Caco-2 (cell line): ENCODE measurements around the gene GINS1. TPM values are rescaled to one million over a fixed set of nuclear protein-coding genes. Genes with fewer than 3 reads are reported as not detected.

Experiments used
- BruUV-seq: library from RNA; stranded (reverse); fragments of 400-500 nt; replicated peaks from 2 replicates; lab custom pipeline; 2021; lab: Mats Ljungman, UMichigan
- CTCF ChIA-PET: fragments of 300-600 bp; sonication (Branson Sonifier 250); formaldehyde crosslinking; loops from one replicate; lab custom pipeline; 2022; ENCODE audit warnings: antibody characterized with exemption; lab: Charles Lee
- POLR2A ChIA-PET: fragments of 300-600 bp; sonication (Branson Sonifier 250); formaldehyde crosslinking; loops from one replicate; lab custom pipeline; 2022; ENCODE audit warnings: antibody characterized with exemption; lab: Charles Lee
- DNase-seq, 2 experiments: peaks; one replicate each; pipeline versions ENCODE4 v3.0.0 to v3.0.0-alpha.2; 2020 to 2022
- H3K27me3 ChIP-seq: replicated peaks from 2 replicates; pipeline ENCODE4 v1.6.0; 2011; ENCODE audit warnings: low read length; ENCODE audit not compliant: control insufficient read depth, insufficient read depth
- H3K36me3 ChIP-seq: 2 replicates; pipeline ENCODE4 v1.5.1; 2011; ENCODE audit warnings: low read length; ENCODE audit not compliant: control insufficient read depth, insufficient read depth
- H3K4me1 ChIP-seq: fragments of 250-450 bp; sonication (Bioruptor Pico); 2 replicates; pipeline ENCODE4 v1.5.1; 2020; ENCODE audit warnings: mild to moderate bottlenecking
- H3K4me3 ChIP-seq: 2 replicates; pipeline ENCODE4 v1.5.1; 2011; ENCODE audit warnings: low read depth, mild to moderate bottlenecking, control low read depth, low read length
- H3K9me3 ChIP-seq: fragments of 250-450 bp; sonication (Bioruptor Pico); 2 replicates; pipeline ENCODE4 v1.5.1; 2020; ENCODE audit warnings: mild to moderate bottlenecking, moderate library complexity
- H3K27ac Mint-ChIP-seq: one replicate; pipeline ENCODE4 v1.8.0; 2022; ENCODE audit warnings: mixed read lengths; ENCODE audit not compliant: unreplicated experiment
- H3K27me3 Mint-ChIP-seq: one replicate; pipeline ENCODE4 v1.8.0; 2022; ENCODE audit warnings: mixed read lengths; ENCODE audit not compliant: insufficient read depth, unreplicated experiment
- H3K36me3 Mint-ChIP-seq: one replicate; pipeline ENCODE4 v1.8.0; 2022; ENCODE audit warnings: mild to moderate bottlenecking, mixed read lengths; ENCODE audit not compliant: insufficient read depth, unreplicated experiment
- H3K4me1 Mint-ChIP-seq: one replicate; pipeline ENCODE4 v1.8.0; 2022; ENCODE audit warnings: low read depth, mixed read lengths; ENCODE audit not compliant: unreplicated experiment
- H3K4me3 Mint-ChIP-seq: one replicate; pipeline ENCODE4 v1.8.0; 2022; ENCODE audit warnings: mild to moderate bottlenecking, moderate library complexity, mixed read lengths; ENCODE audit not compliant: unreplicated experiment
- H3K9me3 Mint-ChIP-seq: one replicate; pipeline ENCODE4 v1.8.0; 2022; ENCODE audit warnings: mixed read lengths; ENCODE audit not compliant: unreplicated experiment
- CTCF ChIP-seq, 2 experiments: fragments of 200-600 bp in 1 of 2; IDR thresholded peaks; 1 replicate in 1 of 2; 2 replicates in 1 of 2; pipeline versions ENCODE4 v1.5.1 to v1.8.0; 2011 to 2022; ENCODE audit warnings: antibody characterized with exemption in 1 of 2, control low read depth in 1 of 2, inconsistent platforms in 1 of 2, low read depth in 1 of 2, low read length in 1 of 2, mild to moderate bottlenecking in 1 of 2, moderate library complexity in 1 of 2; ENCODE audit not compliant: insufficient read depth in 1 of 2, severe bottlenecking in 1 of 2, unreplicated experiment in 1 of 2
- intact Hi-C: fragments of 100-400 bp; cut with micrococcal nuclease; formaldehyde crosslinking; loops from one replicate; pipeline ENCODE4 v1.10.0; 2022; ENCODE audit not compliant: unreplicated experiment
- total RNA-seq: library from RNA; stranded (reverse); gene quantifications from 2 replicates; pipeline ENCODE4 v1.2.3, GENCODE V29; 2022

Gene GINS1
- total RNA-seq, 1 experiment from 2014 or later, result 50.9 TPM

GRCh38 chr20:25378884-25379733 is 28.4 kb upstream of the GINS1 start:
- no peaks in the 10 kb centered on the region for H3K27me3 Mint-ChIP-seq
- Histone ChIP-seq H3K4me1 (peaks cover 35% of the 10 kb centered on the region), H3K4me3 (no peak overlapping the region), H3K36me3 (peaks cover 4% of the 10 kb centered on the region; the same call in 1 of the 2 replicates), H3K9me3 (no peaks in the 10 kb centered on the region), H3K27me3 (no peaks in the 10 kb centered on the region)
- BruUV-seq, result no TSS peak
- H3K4me1 Mint-ChIP-seq, result peaks cover 45% of the 10 kb centered on the region
- peak overlapping the region; percentile 62 for H3K27ac Mint-ChIP-seq
- no peak for TF ChIP-seq CTCF (IDR thresholded peaks at IDR 0.05; ENCODE audit: insufficient read depth in 1 of 2, low read depth in 1 of 2, low read length in 1 of 2, severe bottlenecking in 1 of 2, unreplicated experiment in 1 of 2)
- ChIA-PET POLR2A (interaction anchor here (0.6 to 1.6 kb wide), 4 partner anchors 19 to 1495 kb away, joined by 6 to 11 read pairs (median 6); partner anchors contain the start of gene GINS1), CTCF (interaction anchor here (0.6 to 1.3 kb wide), 5 partner anchors 19 to 68 kb away, joined by 3 to 6 read pairs (median 4); no protein-coding TSS in a partner anchor)
- no peaks in the 10 kb centered on the region for H3K9me3 Mint-ChIP-seq
- peaks cover 41% of the 10 kb centered on the region for H3K36me3 Mint-ChIP-seq
- peak overlapping the region; percentile 30 for H3K4me3 Mint-ChIP-seq
- intact Hi-C loops, result loop anchor here (1.0 kb wide), 2 partner anchors 19 to 25 kb away; no protein-coding TSS in a partner anchor
- DNase-seq, result peak in 1 of 2 experiments; percentile 46

- CTCF ChIA-PET, result no interaction called here
- no peak for TF ChIP-seq CTCF (IDR thresholded peaks at IDR 0.05; ENCODE audit: insufficient read depth in 1 of 2, low read depth in 1 of 2, low read length in 1 of 2, severe bottlenecking in 1 of 2, unreplicated experiment in 1 of 2)
- peaks cover 35% of the 10 kb centered on the region for H3K36me3 Mint-ChIP-seq
- Histone ChIP-seq H3K4me1 (peaks cover 42% of the 10 kb centered on the region), H3K9me3 (no peaks in the 10 kb centered on the region), H3K27me3 (no peaks in the 10 kb centered on the region), H3K36me3 (peaks cover 4% of the 10 kb centered on the region; the same call in 1 of the 2 replicates), H3K4me3 (no peak overlapping the region)
- H3K27me3 Mint-ChIP-seq, result no peaks in the 10 kb centered on the region
- no peak overlapping the region for H3K4me3 Mint-ChIP-seq
- H3K4me1 Mint-ChIP-seq, result peaks cover 57% of the 10 kb centered on the region
- no peaks in the 10 kb centered on the region for H3K9me3 Mint-ChIP-seq
- POLR2A ChIA-PET, result no interaction called here
- intact Hi-C loops, result no loop called here
- no peak overlapping the region for H3K27ac Mint-ChIP-seq
- no peak for DNase-seq
- no TSS peak for BruUV-seq
Observed at GRCh38 chr20:25380945-25381614, 26.4 kb upstream of the GINS1 start.

- H3K27me3 Mint-ChIP-seq, result no peaks in the 10 kb centered on the region
- peaks cover 37% of the 10 kb centered on the region for H3K4me1 ChIP-seq
- ChIA-PET CTCF (no interaction called here), POLR2A (no interaction called here)
- H3K4me3 ChIP-seq, result no peak overlapping the region
- H3K9me3 ChIP-seq, result no peaks in the 10 kb centered on the region
- intact Hi-C loops, result loop anchor here (1.0 kb wide), 1 partner anchor 7 kb away; the partner anchor contains the start of gene ABHD12
- no peak for TF ChIP-seq CTCF (IDR thresholded peaks at IDR 0.05; ENCODE audit: insufficient read depth in 1 of 2, low read depth in 1 of 2, low read length in 1 of 2, severe bottlenecking in 1 of 2, unreplicated experiment in 1 of 2)
- H3K4me1 Mint-ChIP-seq, result peaks cover 57% of the 10 kb centered on the region
- H3K36me3 ChIP-seq, result peaks cover 4% of the 10 kb centered on the region; the same call in 1 of the 2 replicates
- H3K36me3 Mint-ChIP-seq, result peaks cover 42% of the 10 kb centered on the region
- H3K27ac Mint-ChIP-seq, result no peak overlapping the region
- H3K27me3 ChIP-seq, result no peaks in the 10 kb centered on the region
- BruUV-seq, result no TSS peak
- no peaks in the 10 kb centered on the region for H3K9me3 Mint-ChIP-seq
- DNase-seq, result no peak
- H3K4me3 Mint-ChIP-seq, result no peak overlapping the region
Observed at GRCh38 chr20:25382704-25383370, 24.6 kb upstream of the GINS1 start.
